EL (cell line): ENCODE results near the gene SYT7.
A peak's percentile ranks its signal among the peaks of the same experiment; 100 is the strongest.
"Not testable (repeated sequence)": the region's sequence is repeated elsewhere in the genome, so short reads cannot be mapped to it uniquely, and the experiment has no call there.

Experiments used
- DNase-seq: peaks from one replicate; pipeline ENCODE4 v3.0.0-alpha.2; 2016

SYT7 gene

DNA sequence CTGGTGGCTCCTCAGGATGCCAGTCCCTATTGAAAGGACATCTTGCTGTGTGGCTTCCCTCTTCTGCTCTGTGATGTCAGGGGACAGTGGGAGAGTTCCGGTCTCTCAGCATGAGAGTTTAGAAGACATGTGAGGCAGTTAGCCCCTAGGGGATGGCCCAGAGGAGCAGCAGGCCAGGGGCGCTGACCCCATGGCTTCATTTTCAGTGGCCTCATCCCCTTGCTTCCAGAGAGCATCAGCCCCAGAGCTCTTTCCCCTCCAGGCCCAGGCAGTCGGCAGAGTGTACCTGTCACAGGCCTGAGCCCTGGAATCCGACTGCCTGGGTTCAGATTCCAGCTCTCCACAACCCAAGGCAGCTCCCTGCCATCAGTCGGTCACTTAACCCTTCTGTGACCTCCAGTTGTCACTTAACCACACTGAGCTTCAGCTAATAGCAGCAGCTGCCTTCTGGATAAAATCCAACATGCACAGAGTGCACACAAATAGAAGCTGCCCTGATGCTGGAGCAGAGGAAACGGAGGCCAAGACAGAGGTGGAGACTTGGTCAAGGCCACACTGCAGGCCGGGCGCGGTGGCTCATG is 86.4 kb downstream of the SYT7 start:
- no peak for DNase-seq

DNA sequence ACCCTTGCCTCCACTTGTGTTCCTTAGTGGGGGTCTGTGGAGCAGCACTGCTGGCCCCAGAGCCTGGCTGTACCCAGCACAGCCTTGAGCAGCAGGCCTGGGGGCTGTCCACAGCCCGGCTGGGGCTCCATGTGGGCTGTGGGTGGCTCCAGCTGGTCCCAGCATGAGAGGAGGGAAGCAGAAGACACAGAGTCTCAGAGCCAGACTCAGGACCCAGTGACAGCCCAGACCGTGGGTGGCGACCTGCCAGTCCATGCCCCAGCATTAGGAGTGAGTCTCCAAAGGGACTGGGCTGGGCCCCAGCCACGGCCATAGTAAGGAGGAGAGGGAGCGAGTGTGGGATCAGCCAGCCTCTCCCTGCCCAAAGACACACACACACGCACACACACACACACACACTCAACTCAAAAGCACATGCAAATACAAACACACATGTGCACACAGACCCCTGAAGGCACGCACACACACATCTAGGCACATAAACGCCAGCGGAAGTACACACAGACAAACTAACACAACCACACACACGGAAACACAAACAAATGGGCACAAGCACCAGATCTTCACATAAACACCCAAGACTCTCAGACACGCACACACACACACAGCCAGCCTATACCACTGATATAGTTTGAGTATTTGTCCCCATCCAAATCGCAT is 89.0 kb downstream of the SYT7 start:
- no peak for DNase-seq

DNA sequence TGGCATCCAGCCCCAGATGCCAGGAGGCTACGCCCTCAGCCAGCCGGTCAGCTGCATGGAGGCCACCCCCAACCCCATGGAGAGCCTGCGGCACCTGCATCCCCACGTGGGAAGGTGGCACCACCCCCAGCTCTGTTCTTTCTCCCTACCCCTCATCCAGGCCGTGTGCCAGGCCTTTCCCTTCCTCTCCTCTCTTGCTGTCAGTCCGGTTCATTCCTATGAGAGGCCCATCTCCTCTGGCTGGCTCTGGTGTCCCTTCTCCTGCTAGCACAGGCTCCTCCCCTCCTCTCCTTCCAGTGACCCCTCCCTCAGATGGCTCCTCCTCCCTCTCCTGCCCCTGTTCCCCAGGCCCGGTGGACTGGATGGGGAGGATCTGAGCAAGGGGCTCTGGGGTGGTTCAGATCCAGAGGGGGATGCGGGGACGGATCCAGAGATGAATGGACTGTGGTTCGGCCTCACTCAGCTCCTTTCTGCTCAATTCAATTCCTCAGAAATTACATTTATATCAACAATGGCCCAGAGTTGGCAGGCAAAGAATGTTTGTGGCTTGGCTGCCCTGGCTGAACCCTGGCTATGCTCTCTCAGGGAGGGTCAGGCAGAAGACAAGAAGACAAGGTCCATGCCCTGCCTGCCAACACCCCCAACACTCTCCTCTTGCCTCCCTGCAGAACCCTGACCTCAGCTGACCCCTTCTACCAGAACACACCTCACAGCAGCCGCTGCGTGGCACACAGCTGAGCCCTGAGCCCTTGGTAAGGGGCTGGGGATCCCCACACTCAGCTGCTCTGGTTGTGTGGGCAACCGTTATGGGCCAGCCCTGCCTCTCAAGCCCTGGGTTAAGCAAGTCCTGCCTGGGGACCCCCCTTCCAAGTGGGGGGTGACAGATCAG is 90.8 kb downstream of the SYT7 start:
- no peak for DNase-seq

DNA sequence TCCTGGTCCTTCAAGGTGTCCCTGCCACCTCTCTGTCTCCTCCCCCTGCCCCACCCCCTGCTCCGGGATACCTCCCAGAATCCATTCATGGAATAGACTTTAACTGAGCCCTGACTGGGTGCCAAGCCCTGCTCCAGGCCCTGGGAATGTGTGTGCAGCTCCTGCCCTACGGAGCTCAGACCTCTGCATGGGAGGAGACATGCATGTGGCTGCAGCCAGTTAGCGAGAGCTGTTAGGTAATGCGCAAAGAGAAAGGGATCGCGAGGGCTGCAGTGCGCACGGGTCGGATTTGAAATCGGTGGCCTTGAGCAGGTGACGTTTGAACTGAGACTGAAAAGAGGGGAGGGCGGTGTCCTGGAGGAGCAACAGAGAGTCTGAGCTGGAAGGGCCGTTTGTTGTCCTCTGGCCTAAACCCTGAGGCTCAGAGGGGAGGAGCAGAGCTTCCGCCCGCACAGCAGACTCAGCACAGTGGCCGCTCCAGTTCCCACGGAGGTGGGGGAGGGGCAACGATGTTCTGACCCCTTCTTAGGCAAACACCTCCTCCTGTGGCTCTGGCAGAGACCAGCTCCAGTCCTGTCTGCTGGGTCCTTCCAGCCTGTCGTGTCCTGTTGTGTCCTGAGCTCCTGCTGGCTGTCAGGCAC is 92.1 kb downstream of the SYT7 start:
- no peak for DNase-seq

DNA sequence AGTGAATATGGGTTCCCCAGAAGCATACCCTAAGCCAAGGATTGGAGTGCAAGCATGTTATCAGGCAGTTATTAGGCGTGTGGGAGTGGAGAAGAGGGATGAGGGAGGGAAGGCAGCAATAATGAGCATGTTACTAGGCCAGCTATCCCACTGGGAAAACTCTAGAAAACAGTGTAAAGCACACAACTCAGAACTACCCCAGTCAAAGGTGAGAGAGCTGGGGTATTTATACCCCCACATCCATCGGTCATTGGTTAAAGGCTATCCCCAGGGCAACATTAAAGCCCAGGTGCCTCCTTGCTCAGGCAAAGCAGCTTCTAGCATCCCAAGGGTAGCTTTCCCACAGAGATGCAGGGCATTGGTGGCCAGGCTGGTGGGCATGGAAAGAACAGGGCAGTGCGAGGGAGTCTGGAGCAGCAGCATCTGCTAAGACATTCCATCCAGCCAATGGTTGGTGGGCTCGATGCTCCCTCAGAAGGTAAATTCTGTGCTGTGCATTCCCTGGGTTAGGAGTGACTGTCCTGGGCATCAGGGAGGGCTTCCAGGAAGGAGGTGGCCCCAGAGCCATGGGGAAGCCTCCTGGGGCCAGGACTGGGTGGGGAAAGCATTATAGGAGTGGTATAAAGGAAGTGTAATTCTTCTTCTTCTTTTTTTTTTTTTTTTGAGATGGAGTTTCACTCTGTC is 93.4 kb downstream of the SYT7 start:
- DNase-seq: no peak

DNA sequence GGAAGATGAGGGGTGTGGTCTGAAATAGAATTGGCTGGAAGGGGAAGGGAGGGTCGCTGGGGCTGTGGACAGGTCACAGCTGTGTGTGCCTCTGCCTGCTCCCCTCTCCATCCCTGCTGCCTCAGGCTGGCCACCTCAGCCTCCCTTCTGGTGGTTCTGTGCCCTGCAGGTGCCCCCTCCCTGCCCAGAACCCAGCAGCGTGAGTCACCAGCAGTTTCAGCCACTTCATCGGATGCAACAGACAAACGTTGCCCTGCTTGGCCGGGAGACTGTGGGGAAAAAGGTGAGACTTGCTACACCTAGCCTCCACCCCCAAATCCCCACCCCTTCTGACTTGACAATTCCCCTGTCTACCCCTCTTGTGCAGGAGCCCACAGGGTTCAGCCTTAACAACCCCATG is 94.1 kb downstream of the SYT7 start:
- DNase-seq: no peak

DNA sequence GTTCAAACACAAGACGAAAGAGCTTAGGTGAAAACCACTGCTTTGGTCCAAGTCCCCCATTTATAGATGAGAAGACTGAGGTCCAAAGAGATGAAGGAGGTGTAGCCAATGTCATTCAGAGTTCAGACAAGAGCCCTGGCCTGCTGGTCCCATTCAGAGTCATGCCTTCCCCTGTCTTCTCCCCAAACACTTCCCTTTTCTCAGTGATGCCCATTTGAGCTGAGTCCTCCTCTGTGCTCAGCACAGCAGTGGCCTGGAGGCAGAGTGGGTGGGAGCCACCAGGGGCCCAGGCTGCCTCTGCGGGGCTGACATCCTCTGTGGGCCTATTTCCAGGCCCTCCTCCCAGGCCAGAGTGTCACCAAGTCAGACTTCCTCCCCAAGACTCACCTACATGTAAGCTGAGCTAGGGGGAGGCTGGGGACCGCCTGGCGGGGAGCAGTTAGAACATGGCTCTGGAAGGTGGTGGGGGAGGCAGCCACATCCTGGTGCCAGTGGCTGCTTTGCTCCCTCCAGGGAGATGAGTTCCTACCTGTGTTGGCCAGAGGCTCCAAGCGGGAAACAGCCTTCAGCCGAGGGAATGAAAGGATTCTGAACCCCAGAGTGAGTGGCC is 94.8 kb downstream of the SYT7 start:
- no peak for DNase-seq

DNA sequence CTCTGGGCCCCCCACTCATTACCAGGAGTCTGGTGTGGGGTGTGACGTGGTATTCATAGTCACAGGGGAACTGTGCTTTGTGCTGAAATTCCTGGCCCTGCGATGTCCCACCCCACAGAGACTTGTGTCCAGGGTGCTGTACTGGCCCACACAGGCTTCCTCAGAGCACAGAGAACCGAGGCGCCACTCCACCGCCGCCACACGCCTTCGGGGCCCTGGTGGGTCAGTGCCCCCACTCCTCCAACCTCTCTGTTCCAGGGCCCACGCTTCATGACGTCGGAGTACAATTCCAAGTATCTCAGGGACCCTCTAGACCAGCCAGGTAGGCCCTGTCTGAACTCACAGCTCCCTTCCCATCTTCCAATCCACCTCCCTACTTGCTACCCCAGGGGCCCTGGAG is 95.8 kb downstream of the SYT7 start:
- no peak for DNase-seq

DNA sequence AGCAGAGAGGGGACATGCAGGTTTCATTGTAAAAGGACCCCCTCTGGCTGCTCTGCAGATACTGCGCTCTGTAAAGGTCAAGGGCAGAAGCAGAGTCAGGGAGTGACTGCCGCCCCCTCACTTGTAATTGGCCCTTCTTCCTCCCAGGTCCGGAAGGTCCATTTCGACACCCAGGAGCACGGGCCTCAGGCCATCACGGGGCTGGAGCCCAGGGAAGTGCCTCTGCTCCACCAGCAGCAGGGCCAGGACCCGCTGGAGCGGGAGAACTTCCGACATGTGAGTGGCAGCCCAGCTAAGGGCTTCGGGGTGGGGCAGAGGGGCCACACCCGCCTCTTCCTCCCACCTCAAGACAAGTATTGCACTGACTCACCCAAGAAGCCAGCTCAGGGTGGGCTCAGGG is 96.3 kb downstream of the SYT7 start:
- no peak for DNase-seq

DNA sequence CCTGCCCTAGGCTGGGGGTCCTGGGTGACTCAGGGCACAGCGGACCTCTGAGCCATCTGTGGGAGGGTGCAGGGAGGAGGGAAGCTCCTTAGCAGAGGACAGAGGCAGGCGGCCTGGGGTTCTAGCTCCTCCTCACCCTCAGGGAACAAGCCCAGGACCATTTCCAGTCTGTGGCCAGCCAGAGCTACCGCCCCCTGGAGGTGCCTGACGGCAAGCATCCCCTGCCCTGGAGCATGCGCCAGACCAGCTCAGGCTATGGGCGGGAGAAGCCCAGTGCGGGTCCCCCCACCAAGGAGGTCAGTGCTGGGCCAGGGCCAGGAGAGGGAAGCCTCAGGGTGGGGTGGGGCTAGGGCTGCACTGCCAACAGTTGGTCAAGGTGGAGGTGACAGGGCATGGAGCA is 98.4 kb downstream of the SYT7 start:
- peak; percentile 35 for DNase-seq

DNA sequence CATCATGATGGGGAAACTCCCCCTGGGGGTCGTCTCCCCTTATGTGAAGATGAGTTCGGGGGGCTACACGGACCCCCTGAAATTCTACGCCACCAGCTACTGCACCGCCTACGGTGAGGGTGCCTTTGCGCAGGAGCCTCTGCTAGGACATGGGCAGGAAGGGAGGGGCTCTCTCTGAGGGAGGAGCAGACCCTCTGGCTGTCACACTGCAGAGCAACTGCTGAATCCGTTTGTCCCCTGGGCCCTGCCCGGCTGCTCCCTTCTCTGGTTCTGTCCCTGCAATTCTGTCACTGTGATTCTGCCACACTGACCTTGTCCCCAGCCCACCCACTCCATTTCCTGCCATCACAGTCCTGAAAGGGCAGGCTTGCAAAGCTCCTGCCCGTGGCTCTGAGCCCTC is 99.1 kb downstream of the SYT7 start:
- no peak for DNase-seq

DNA sequence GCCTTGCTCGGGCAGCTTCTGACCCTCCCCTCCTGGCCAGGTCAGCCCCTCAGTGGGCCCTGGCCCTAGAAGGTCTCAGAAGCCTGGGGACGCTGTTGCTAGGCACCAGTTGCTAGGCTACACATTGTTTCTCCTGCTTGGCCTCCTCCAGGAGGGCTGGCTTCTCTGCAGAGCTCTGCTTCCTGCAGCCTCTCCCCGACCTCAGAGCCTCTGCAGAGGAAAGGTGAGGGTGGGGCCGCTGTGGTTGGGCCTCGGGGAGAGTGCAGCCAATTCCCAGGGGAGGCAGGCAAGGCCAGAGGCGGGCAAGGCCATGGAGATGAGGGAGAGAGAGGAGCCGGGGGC is 99.9 kb downstream of the SYT7 start:
- DNase-seq: no peak

DNA sequence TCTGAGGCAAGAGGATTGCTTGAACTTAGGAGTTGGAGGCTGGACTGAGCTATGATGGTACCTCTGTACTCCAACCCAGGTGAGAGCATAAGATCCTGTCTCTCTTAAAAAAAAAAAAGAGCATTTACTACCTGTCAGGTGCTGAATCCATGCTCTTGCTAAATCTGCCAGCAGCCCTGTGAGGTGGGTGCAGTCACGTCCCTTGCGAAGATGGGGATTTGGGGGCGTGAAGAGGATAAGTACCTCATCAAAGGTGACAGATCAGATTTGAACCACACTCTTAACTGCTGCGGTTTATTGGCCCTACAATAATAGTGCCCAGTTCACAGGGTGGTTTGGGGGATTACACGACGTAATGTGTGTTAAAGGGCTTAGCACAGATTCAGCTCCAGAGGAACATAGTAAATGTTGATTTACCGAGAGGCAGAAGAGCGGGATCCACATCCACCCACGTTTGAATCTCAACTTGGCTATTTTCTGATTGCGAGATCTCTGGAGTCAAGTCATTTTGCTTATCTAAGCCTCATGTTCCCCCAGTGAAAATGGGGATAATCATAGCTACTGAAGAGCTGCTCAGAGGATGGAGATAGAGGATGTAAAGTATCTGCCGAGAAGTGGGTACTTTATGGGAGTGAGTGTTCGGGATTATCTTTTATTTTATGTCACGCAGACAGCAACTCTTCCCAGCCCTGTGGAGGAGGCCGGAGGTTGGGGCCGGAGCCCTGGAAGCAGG is 100.4 kb downstream of the SYT7 start:
- DNase-seq: no peak

DNA sequence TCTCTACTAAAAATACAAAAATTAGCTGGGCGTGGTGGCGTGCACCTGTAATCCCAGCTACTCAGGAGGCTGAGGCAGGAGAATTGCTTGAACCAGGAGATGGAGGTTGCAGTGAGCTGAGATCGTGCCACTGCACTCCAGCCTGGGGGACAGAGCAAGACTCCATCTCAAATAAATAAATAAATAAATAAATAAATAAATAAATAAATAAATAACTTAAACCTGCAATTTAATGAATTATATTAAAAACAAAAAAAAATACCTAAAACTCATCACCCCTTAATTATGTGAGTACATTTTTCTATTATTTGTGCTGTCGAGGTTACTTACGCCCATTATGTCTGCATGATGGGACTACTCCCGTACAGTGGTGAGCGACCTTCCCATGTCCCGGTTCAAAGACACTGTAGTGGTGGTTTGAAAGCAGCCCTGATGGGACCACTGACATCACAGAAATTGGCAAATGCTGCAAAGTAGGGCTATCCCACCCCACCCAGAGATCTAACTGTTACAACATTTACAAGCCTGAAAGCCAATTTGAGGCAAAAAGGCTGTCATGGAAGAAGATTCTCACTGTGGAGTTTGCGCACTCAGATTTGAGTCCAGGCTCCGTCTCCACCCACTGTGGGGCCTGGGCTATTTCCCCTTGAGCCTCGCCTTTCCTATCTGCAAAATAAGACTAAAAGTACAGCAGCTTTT is 101.4 kb downstream of the SYT7 start:
- DNase-seq: not testable (repeated sequence)

DNA sequence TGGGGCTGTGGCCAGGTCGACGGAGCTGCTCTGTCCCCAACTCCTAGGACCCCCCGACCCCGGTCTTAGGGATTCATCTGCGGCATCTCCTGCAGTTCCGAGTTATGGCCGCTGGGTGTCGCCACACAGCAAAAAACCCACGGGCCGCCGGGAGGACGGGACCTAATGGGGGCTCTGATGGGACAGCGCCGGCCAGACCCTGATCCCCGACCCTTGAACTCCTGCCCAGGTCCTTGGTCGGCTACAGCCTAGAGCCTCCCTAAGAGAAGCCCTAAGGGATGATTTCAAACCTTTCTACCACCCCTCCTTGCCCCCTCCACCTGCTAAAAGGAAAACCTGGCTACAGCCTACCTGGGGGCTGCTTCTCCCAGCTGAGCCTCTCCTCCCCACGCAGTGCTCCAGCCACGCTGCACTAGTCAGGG is 103.1 kb downstream of the SYT7 start:
- peak; percentile 37 for DNase-seq

DNA sequence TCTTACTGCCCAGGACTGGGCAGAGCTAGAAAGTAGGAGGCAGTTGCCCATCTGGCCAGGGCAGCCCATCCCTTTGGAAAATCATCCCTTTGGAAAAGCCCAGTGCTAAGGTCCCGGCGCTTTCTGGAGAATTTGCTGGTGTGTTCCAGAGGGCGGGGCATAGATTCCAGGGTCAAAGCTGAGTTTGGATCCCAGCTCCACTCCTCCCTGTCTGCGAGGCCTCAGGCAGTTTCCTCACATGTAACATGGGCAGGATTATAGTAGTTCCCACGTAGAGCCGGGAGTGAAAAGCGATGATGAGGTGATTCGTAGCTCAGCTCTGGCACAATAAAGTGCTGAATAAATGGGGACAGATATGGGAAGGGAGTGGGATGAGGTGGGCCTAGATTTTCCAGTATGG is 103.8 kb downstream of the SYT7 start:
- no peak for DNase-seq

DNA sequence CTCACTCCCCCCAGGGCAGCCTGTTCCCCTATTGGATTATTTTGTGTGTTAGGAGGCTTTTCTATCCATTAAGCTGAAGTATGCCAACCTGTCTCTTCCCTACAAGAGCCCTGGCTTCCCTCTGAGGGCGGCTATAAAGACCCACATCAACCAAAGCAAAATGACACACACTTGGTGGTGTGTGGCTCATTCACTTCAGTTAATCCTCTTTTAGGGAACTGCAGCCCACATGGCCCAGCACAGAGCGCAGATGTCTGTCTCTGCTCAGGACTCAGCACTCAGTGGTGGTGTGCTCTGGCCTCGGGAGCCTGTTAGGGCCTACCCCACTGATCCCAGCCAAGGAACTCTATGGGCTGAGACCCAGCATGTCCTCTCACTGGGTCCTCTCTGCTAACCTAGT is 104.5 kb downstream of the SYT7 start:
- no peak for DNase-seq

DNA sequence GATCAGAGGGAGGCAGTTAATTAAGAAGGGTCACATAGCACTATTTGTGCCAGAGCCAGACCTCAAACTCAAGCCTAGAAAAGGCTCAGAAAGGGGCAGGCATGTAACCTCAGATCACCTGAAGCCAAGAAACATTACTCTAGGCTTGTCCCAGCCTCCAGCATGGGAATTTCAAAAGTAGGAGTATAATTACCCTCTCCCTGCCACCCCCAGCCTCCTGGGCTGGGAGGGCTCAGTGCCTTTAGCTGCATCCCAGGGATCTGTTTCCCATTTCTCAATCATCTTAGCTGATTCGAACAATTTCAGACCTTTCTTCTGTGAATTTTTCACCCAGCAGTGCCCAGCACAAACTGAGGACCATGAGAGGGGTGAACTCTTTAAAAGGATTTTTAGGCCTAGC is 105.4 kb downstream of the SYT7 start:
- DNase-seq: no peak

DNA sequence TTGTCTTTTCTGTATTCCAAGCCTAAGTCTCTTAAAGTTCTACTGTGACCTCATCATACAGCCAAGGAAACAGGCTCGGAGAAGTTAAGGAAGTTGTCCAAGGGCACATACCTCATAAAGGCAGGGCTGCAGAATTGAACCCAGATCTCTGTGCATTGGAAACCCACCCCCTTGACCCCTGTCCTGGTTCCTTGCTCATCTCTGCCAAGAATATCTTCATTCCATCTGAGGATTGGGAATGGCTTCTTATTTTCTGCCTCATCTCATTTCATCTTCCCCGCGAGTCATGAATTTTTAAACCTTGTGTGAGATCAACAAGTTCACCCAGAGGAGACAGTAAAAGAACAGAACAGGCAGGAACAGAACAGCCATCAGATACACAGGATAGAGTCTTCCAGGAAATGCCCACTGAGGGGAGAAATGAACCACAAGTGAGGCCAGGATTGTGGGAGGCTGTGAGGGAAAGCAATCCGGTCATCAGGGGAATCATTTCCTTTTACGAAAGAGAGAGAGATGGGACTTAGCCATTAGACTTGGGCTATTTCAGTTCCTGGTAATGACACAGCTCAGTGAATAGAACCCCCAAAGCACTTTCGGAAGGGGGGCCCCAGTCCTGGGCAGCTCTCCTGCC is 106.7 kb downstream of the SYT7 start:
- no peak for DNase-seq

DNA sequence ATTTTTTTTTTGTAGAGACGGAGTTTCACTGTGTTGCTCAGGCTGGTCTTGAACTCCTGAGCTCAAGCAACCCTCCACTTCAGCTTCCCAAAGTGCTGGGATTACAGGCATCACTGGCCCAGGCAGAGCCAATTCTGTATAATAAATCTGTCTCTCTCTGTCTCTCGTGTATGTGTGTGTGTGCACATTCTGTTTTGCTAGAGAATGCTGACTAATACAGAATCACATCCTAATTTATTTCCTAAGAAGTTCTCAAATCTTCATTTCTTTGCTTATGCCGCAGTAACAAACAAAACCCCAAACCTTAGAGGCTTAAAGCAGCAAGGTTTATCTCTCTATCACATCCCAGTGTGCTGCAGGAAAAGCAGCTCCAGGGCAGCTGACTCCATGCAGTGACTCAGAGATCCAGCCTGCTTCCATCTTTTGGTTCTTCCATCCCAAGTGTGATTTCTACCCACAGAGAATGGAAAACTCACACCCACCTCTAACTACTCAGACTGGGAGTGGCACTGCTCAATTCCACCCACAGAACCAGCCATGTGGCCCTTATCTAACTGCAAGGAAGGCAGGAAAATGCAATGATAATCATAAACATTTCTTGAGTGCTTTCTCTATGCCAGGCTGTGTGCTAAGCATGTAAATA is 107.4 kb downstream of the SYT7 start:
- DNase-seq: peak; percentile 38
